ENCODE results near the gene USF2. TPM values are rescaled to one million over a fixed set of nuclear protein-coding genes. Genes with fewer than 3 reads are reported as not detected.

The USF2 gene
- total and polyA plus RNA-seq, 10 of the 15 experiments (the other 5 are each of a cell fraction or from before 2014, with no cell fraction given): 0.56 to 157 (median 65.5) TPM

- TF ChIP-seq FOXM1 (IDR thresholded peaks at IDR 0.05; ENCODE audit: low read depth, low read length) (peak; percentile 45; the same call in 1 of the 2 replicates), BHLHE40 (IDR thresholded peaks at IDR 0.05; ENCODE audit: borderline replicate concordance in 1 of 2, low read depth in 2 of 2, low read length in 1 of 2) (peak; percentile 63 to 66; a peak in 3 of 4 replicates), SMARCA5 (IDR thresholded peaks at IDR 0.05) (no peak; the same call in 1 of the 2 replicates), EP300 (IDR thresholded peaks at IDR 0.05; ENCODE audit: borderline replicate concordance in 1 of 2, control insufficient read depth in 1 of 2, low read depth in 2 of 2, low read length in 2 of 2) (no peak), E2F4 (IDR thresholded peaks at IDR 0.05; ENCODE audit: low read depth, low read length) (no peak), PAX5 (IDR thresholded peaks at IDR 0.05; ENCODE audit: borderline replicate concordance, low read depth, low read length) (peak; percentile 45; the same call in 1 of the 2 replicates), IKZF2 (IDR thresholded peaks at IDR 0.05) (peak; percentile 95 to 96), BCL3 (IDR thresholded peaks at IDR 0.05; ENCODE audit: borderline replicate concordance, insufficient read depth, low read depth, low read length, poor library complexity, severe bottlenecking) (no peak), SMAD5 (IDR thresholded peaks at IDR 0.05; ENCODE audit: low read depth) (no peak), SMAD1 (IDR thresholded peaks at IDR 0.05; ENCODE audit: low read depth, partially characterized antibody) (no peak), EGR1 (IDR thresholded peaks at IDR 0.05; ENCODE audit: borderline replicate concordance in 1 of 2, low read depth in 2 of 2, low read length in 2 of 2) (peak in 1 of 2 experiments; percentile 83; a peak in 2 of 3 replicates), RB1 (IDR thresholded peaks at IDR 0.05; ENCODE audit: borderline replicate concordance) (peak; percentile 26; the same call in 1 of the 2 replicates), ATF7 (IDR thresholded peaks at IDR 0.05; ENCODE audit: low read depth) (no peak), E2F8 (IDR thresholded peaks at IDR 0.05; ENCODE audit: low read depth, partially characterized antibody) (no peak), ZNF207 (IDR thresholded peaks at IDR 0.05; ENCODE audit: borderline replicate concordance) (no peak), ZSCAN29 (IDR thresholded peaks at IDR 0.05) (no peak), SP1 (IDR thresholded peaks at IDR 0.05; ENCODE audit: low read depth, low read length) (peak; percentile 22), CHD2 (IDR thresholded peaks at IDR 0.05; ENCODE audit: borderline replicate concordance, low read depth, low read length) (0 out of 2 replicates have a peak, but pooled peaks have one; percentile 36)
- TF ChIP-seq, protein P1, sequence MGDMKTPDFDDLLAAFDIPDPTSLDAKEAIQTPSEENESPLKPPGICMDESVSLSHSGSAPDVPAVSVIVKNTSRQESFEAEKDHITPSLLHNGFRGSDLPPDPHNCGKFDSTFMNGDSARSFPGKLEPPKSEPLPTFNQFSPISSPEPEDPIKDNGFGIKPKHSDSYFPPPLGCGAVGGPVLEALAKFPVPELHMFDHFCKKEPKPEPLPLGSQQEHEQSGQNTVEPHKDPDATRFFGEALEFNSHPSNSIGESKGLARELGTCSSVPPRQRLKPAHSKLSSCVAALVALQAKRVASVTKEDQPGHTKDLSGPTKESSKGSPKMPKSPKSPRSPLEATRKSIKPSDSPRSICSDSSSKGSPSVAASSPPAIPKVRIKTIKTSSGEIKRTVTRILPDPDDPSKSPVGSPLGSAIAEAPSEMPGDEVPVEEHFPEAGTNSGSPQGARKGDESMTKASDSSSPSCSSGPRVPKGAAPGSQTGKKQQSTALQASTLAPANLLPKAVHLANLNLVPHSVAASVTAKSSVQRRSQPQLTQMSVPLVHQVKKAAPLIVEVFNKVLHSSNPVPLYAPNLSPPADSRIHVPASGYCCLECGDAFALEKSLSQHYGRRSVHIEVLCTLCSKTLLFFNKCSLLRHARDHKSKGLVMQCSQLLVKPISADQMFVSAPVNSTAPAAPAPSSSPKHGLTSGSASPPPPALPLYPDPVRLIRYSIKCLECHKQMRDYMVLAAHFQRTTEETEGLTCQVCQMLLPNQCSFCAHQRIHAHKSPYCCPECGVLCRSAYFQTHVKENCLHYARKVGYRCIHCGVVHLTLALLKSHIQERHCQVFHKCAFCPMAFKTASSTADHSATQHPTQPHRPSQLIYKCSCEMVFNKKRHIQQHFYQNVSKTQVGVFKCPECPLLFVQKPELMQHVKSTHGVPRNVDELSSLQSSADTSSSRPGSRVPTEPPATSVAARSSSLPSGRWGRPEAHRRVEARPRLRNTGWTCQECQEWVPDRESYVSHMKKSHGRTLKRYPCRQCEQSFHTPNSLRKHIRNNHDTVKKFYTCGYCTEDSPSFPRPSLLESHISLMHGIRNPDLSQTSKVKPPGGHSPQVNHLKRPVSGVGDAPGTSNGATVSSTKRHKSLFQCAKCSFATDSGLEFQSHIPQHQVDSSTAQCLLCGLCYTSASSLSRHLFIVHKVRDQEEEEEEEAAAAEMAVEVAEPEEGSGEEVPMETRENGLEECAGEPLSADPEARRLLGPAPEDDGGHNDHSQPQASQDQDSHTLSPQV (IDR thresholded peaks at IDR 0.05): 0 out of 2 replicates have a peak, but pooled peaks have one; percentile 10
These were observed 21.0 kb upstream of the USF2 start (continued) for GRCh38 chr19:35247526-35248309.
